MM.1S (cell line): ENCODE results near the gene LRRC23.
"Not testable (repeated sequence)": the region's sequence is repeated elsewhere in the genome, so short reads cannot be mapped to it uniquely, and the experiment has no call there.

ENCODE experiments used
- DNase-seq: peaks from one replicate; pipeline ENCODE4 v3.0.0-alpha.2; 2015
- H2AFZ ChIP-seq: fragments of 300-600 bp; sonication (generic); 2 replicates; pipeline ENCODE4 v1.6.0; 2016; ENCODE audit warnings: antibody characterized with exemption, low read length
- H3F3A ChIP-seq: fragments of 300-600 bp; sonication (generic); 2 replicates; pipeline ENCODE4 v1.6.1; 2016; ENCODE audit warnings: mild to moderate bottlenecking, antibody characterized with exemption, low read length, moderate library complexity, mixed read lengths; ENCODE audit not compliant: insufficient read depth
- H3K27ac ChIP-seq: fragments of 300-600 bp; sonication (generic); 2 replicates; pipeline ENCODE4 v1.5.1; 2016; ENCODE audit warnings: mild to moderate bottlenecking, low read length
- H3K27me3 ChIP-seq: fragments of 300-600 bp; sonication (generic); replicated peaks from 2 replicates; pipeline ENCODE4 v1.6.0; 2016; ENCODE audit warnings: low read length; ENCODE audit not compliant: insufficient read depth
- H3K36me3 ChIP-seq: fragments of 300-600 bp; sonication (generic); replicated peaks from 2 replicates; pipeline ENCODE4 v1.6.1; 2016; ENCODE audit warnings: mild to moderate bottlenecking, low read length, mixed read lengths; ENCODE audit not compliant: insufficient read depth
- H3K4me1 ChIP-seq: fragments of 300-600 bp; sonication (generic); 2 replicates; pipeline ENCODE4 v1.6.1; 2016; ENCODE audit warnings: low read length, mixed read lengths
- H3K4me2 ChIP-seq: fragments of 300-600 bp; sonication (generic); 2 replicates; pipeline ENCODE4 v1.6.0; 2016; ENCODE audit warnings: low read depth, low read length
- H3K4me3 ChIP-seq: fragments of 300-600 bp; sonication (generic); 2 replicates; pipeline ENCODE4 v1.5.1; 2016; ENCODE audit warnings: low read length, mixed read lengths
- H3K79me2 ChIP-seq: fragments of 300-600 bp; sonication (generic); 2 replicates; pipeline ENCODE4 v1.6.1; 2016; ENCODE audit warnings: mixed run types, low read length, mixed read lengths
- H3K9ac ChIP-seq: fragments of 300-600 bp; sonication (generic); 2 replicates; pipeline ENCODE4 v1.6.1; 2016; ENCODE audit warnings: low read length, mixed read lengths
- H3K9me2 ChIP-seq: fragments of 300-600 bp; sonication (generic); replicated peaks from 2 replicates; pipeline ENCODE4 v1.6.1; 2016; ENCODE audit warnings: mild to moderate bottlenecking, low read length, mixed read lengths; ENCODE audit not compliant: insufficient read depth
- H3K9me3 ChIP-seq: fragments of 300-600 bp; sonication (generic); replicated peaks from 2 replicates; pipeline ENCODE4 v1.6.1; 2016; ENCODE audit warnings: mild to moderate bottlenecking, low read length, mixed read lengths; ENCODE audit not compliant: insufficient read depth
- H4K20me1 ChIP-seq: fragments of 300-600 bp; sonication (generic); 2 replicates; pipeline ENCODE4 v1.6.1; 2016; ENCODE audit warnings: mild to moderate bottlenecking, low read length, moderate library complexity, mixed read lengths; ENCODE audit not compliant: insufficient read depth
- CTCF ChIP-seq: fragments of 300-600 bp; sonication (generic); IDR thresholded peaks from 2 replicates; pipeline ENCODE4 v1.5.1; 2016; ENCODE audit warnings: antibody characterized with exemption, low read length, mixed read lengths
- EZH2 ChIP-seq: fragments of 300-600 bp; sonication (generic); optimal IDR thresholded peaks from 2 replicates; pipeline ENCODE3; 2017; ENCODE audit warnings: low read depth, mild to moderate bottlenecking, antibody characterized with exemption, low read length, mixed read lengths
- EZH2phosphoT487 ChIP-seq: fragments of 300-600 bp; sonication (generic); IDR thresholded peaks from 2 replicates; pipeline ENCODE4 v1.6.1; 2018; ENCODE audit warnings: antibody characterized with exemption, low read length

The LRRC23 gene

GRCh38 chr12:6868211-6869048, 36.2 kb upstream of the LRRC23 start:
- peak overlapping the region; percentile 80; the same call in 1 of the 2 replicates for H3K27ac ChIP-seq
- no peaks in the 10 kb centered on the region for H3K27me3 ChIP-seq
- peaks cover 36% of the 10 kb centered on the region for H3K4me1 ChIP-seq
- H3K9me2 ChIP-seq: no peaks in the 10 kb centered on the region
- H2AFZ ChIP-seq: no peak overlapping the region
- H3K79me2 ChIP-seq: peaks cover 50% of the 10 kb centered on the region
- DNase-seq: no peak
- H3K9ac ChIP-seq: peak overlapping the region; percentile 99
- H3K4me3 ChIP-seq: peak overlapping the region; percentile 92
- H3K36me3 ChIP-seq: peaks cover 4% of the 10 kb centered on the region
- H3K4me2 ChIP-seq: peak overlapping the region; percentile 99
- TF ChIP-seq EZH2 (no peak), CTCF (peak; percentile 34), EZH2phosphoT487 (no peak)
- peaks cover 46% of the 10 kb centered on the region for H3F3A ChIP-seq
- peaks cover 23% of the 10 kb centered on the region for H4K20me1 ChIP-seq
- no peaks in the 10 kb centered on the region for H3K9me3 ChIP-seq

- peaks cover 4% of the 10 kb centered on the region for H3K36me3 ChIP-seq
- H3K27ac ChIP-seq: peak overlapping the region; percentile 21; the same call in 1 of the 2 replicates
- H3K4me2 ChIP-seq: peak overlapping the region; percentile 99
- peaks cover 36% of the 10 kb centered on the region for H3K4me1 ChIP-seq
- peak overlapping the region; percentile 99; the same call in 1 of the 2 replicates for H3K9ac ChIP-seq
- H2AFZ ChIP-seq: no peak overlapping the region
- H3K27me3 ChIP-seq: no peaks in the 10 kb centered on the region
- peaks cover 50% of the 10 kb centered on the region for H3K79me2 ChIP-seq
- H3K9me3 ChIP-seq: no peaks in the 10 kb centered on the region
- peak; percentile 81 for DNase-seq
- peaks cover 23% of the 10 kb centered on the region for H4K20me1 ChIP-seq
- H3F3A ChIP-seq: peaks cover 49% of the 10 kb centered on the region
- no peaks in the 10 kb centered on the region for H3K9me2 ChIP-seq
- peak overlapping the region; percentile 92 for H3K4me3 ChIP-seq
- TF ChIP-seq EZH2phosphoT487 (no peak), CTCF (peak; percentile 83)
Observed at GRCh38 chr12:6869049-6870021, 35.3 kb upstream of the LRRC23 start.

GRCh38 chr12:6870304-6870703, 34.3 kb upstream of the LRRC23 start:
- peaks cover 36% of the 10 kb centered on the region for H3K4me1 ChIP-seq
- not testable (repeated sequence) for H3K9ac ChIP-seq, H3K27ac ChIP-seq, H3K9me2 ChIP-seq, H3K9me3 ChIP-seq, DNase-seq, H3K27me3 ChIP-seq, H2AFZ ChIP-seq, H3K36me3 ChIP-seq, H3K4me2 ChIP-seq, H3K4me3 ChIP-seq
- H3F3A ChIP-seq: peaks cover 49% of the 10 kb centered on the region
- peaks cover 23% of the 10 kb centered on the region for H4K20me1 ChIP-seq
- peaks cover 50% of the 10 kb centered on the region for H3K79me2 ChIP-seq
